Measurements from ENCODE around the gene SLITRK5.

Gene SLITRK5

GRCh38 chr13:87709947-87710346, 38.8 kb downstream of the SLITRK5 start:
- TF ChIP-seq ZFX (IDR thresholded peaks at IDR 0.05) (no peak), CTCF (conservative IDR thresholded peaks at IDR 0.05) (no peak)
- H3K27ac ChIP-seq: no peak overlapping the region

- TF ChIP-seq CTCF (conservative IDR thresholded peaks at IDR 0.05) (no peak), ZFX (IDR thresholded peaks at IDR 0.05) (no peak)
- H3K27ac ChIP-seq: no peak overlapping the region
Measured at GRCh38 chr13:87712012-87712411, 40.8 kb downstream of the SLITRK5 start.
